Measurements from ENCODE around the gene HAT1. TPM values are rescaled to one million over a fixed set of nuclear protein-coding genes. Genes with fewer than 3 reads are reported as not detected.

The HAT1 gene
- polyA plus RNA-seq, 2 of the 4 experiments (the other 2 are of a cell fraction): 94.3 to 139 TPM

DNA sequence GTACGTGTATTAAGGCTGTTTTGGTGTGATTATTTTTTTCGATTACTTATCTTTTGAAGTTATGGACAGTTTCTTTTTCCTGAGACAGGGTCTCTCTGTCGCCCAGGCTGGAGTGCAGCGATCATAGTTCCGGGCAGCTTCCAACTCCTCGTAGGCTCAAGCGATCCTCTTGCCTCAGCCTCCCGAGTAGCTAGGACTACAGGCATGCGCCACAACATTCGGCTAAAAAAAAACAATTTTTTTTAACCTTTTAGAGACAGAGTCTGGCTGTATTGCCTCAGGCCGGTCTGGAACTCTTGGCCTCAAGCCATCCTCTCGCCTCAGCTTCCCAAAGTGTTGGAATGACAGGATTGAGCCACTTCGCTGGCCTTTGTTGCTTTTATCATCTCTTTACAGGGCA, 945 bp downstream of the HAT1 start:
- ChIA-PET POLR2A (interaction anchor here (0.6 to 1.7 kb wide), 3 partner anchors 9 to 180 kb away, joined by 3 to 5 read pairs (median 3); partner anchors contain the start of gene DLX2), CTCF (interaction anchor here (1.2 to 1.6 kb wide), 2 partner anchors 9 to 184 kb away, joined by 3 to 6 read pairs; no protein-coding TSS in a partner anchor)
- DNase-seq (ENCODE audit: low read depth in 1 of 2, low spot score in 1 of 2) (peak in 1 of 2 experiments; percentile 44), ATAC-seq (peak; percentile 49 to 61; a peak in 4 of 6 replicates), FAIRE-seq (no peak)
- Histone ChIP-seq H3K4me1 (peaks cover 21% of the 10 kb centered on the region), H3K4me3 (peak overlapping the region; percentile 49), H3K9me3 (no peaks in the 10 kb centered on the region), H3K4me2 (peak overlapping the region; percentile 92), H3K27ac (peak overlapping the region; percentile 72 to 85)
- TF ChIP-seq EP300 (IDR thresholded peaks at IDR 0.05): no peak
- no peak for TF ChIP-seq CBX2 (IDR thresholded peaks at IDR 0.05; ENCODE audit: borderline replicate concordance, low read depth)
- TF ChIP-seq, protein P1, sequence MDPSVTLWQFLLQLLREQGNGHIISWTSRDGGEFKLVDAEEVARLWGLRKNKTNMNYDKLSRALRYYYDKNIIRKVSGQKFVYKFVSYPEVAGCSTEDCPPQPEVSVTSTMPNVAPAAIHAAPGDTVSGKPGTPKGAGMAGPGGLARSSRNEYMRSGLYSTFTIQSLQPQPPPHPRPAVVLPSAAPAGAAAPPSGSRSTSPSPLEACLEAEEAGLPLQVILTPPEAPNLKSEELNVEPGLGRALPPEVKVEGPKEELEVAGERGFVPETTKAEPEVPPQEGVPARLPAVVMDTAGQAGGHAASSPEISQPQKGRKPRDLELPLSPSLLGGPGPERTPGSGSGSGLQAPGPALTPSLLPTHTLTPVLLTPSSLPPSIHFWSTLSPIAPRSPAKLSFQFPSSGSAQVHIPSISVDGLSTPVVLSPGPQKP (IDR thresholded peaks at IDR 0.05; ENCODE audit: low read depth, low read length): no peak
- TF ChIP-seq HOXA7 (CRISPR knock-in tag; IDR thresholded peaks at IDR 0.05): no peak
- TF ChIP-seq, protein P2, sequence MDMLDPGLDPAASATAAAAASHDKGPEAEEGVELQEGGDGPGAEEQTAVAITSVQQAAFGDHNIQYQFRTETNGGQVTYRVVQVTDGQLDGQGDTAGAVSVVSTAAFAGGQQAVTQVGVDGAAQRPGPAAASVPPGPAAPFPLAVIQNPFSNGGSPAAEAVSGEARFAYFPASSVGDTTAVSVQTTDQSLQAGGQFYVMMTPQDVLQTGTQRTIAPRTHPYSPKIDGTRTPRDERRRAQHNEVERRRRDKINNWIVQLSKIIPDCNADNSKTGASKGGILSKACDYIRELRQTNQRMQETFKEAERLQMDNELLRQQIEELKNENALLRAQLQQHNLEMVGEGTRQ (IDR thresholded peaks at IDR 0.05): no peak
- TF ChIP-seq FOSL2 (IDR thresholded peaks at IDR 0.05): no peak
- no peak for TF ChIP-seq FOSL2 (CRISPR knock-in tag; IDR thresholded peaks at IDR 0.05)
- TF ChIP-seq POLR2AphosphoS2 (conservative IDR thresholded peaks at IDR 0.05; ENCODE audit: low read length): no peak
- no peak for TF ChIP-seq GATA3 (IDR thresholded peaks at IDR 0.05; ENCODE audit: borderline replicate concordance)
- TF ChIP-seq RNF2 (IDR thresholded peaks at IDR 0.05; ENCODE audit: borderline replicate concordance, low read depth): no peak
- TF ChIP-seq, protein P3, sequence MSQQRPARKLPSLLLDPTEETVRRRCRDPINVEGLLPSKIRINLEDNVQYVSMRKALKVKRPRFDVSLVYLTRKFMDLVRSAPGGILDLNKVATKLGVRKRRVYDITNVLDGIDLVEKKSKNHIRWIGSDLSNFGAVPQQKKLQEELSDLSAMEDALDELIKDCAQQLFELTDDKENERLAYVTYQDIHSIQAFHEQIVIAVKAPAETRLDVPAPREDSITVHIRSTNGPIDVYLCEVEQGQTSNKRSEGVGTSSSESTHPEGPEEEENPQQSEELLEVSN (IDR thresholded peaks at IDR 0.05; ENCODE audit: borderline replicate concordance, low read depth): no peak
- TF ChIP-seq NR3C1 (IDR thresholded peaks at IDR 0.05): no peak
- TF ChIP-seq FOXS1 (CRISPR knock-in tag; IDR thresholded peaks at IDR 0.05): no peak
- no peak for TF ChIP-seq JUN (IDR thresholded peaks at IDR 0.05)
- TF ChIP-seq KDM5A (IDR thresholded peaks at IDR 0.05): no peak
- no peak for TF ChIP-seq CBX8 (IDR thresholded peaks at IDR 0.05)
- no peak for TF ChIP-seq HOXB5 (CRISPR knock-in tag; IDR thresholded peaks at IDR 0.05)
- 7% methylated on average over 13 of the region's 13 CpGs for WGBS (ENCODE audit: missing lambda C conversion rate)

DNA sequence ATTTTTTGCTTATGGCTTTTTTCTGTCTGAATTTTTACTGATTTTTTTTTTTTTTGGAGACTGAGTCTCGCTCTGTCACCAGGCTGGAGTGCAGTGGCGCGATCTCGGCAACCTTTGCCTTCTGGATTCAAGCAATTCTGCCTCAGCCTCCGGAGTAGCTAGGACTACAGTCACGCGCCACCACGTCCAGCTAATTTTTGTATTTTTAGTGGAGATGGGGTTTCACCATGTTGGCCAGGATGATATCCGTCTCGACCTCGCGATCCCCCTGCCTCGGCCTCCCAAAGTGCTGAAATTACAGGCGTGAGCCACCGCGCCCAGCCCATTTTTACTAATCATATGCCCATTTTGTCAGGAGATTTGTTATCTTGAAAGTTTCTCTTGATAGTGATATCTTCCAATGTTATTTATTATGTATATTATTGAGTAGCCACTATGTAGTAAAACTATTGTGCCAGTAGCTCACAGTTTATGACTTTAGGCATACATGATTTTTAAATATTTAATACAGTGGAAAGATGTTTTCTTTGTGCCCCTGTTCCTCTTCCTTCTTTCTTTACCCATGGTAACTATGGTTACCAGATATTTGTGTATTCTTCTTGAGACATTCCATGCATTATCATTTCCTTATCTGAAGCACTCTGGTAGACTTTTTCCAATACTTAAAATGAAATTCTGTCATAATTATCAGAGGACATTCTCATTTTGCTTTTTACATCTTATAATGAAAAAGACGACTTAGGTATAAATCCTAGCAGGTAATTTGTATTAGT, 2.1 kb downstream of the HAT1 start:
- DNase-seq (ENCODE audit: low read depth in 1 of 2, low spot score in 1 of 2) (peak in 1 of 2 experiments; percentile 21), ATAC-seq (no peak), FAIRE-seq (no peak)
- Histone ChIP-seq H3K4me1 (peaks cover 21% of the 10 kb centered on the region), H3K4me3 (no peak overlapping the region), H3K27ac (no peak overlapping the region), H3K9me3 (no peaks in the 10 kb centered on the region), H3K4me2 (peak overlapping the region; percentile 92)
- WGBS (ENCODE audit: missing lambda C conversion rate): 95% methylated on average over 17 of the region's 17 CpGs
- ChIA-PET CTCF (interaction anchor here (0.7 to 1.2 kb wide), 2 partner anchors 10 to 180 kb away, joined by 3 read pairs; no protein-coding TSS in a partner anchor), POLR2A (no interaction called here)
- TF ChIP-seq FOSL2 (IDR thresholded peaks at IDR 0.05) (no peak), FOSL2 (CRISPR knock-in tag; IDR thresholded peaks at IDR 0.05) (no peak), SREBF2 (IDR thresholded peaks at IDR 0.05) (no peak), FOSB (CRISPR knock-in tag; IDR thresholded peaks at IDR 0.05) (no peak), EP300 (IDR thresholded peaks at IDR 0.05) (no peak), ZFP36 (IDR thresholded peaks at IDR 0.05; ENCODE audit: borderline replicate concordance, partially characterized antibody) (no peak), ZSCAN20 (CRISPR knock-in tag; IDR thresholded peaks at IDR 0.05) (no peak), EHF (CRISPR knock-in tag; IDR thresholded peaks at IDR 0.05) (no peak), HOXB5 (CRISPR knock-in tag; IDR thresholded peaks at IDR 0.05) (no peak), MAZ (IDR thresholded peaks at IDR 0.05; ENCODE audit: borderline replicate concordance, low read depth, low read length) (no peak)
- TF ChIP-seq, protein P4, sequence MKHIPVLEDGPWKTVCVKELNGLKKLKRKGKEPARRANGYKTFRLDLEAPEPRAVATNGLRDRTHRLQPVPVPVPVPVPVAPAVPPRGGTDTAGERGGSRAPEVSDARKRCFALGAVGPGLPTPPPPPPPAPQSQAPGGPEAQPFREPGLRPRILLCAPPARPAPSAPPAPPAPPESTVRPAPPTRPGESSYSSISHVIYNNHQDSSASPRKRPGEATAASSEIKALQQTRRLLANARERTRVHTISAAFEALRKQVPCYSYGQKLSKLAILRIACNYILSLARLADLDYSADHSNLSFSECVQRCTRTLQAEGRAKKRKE (CRISPR knock-in tag; IDR thresholded peaks at IDR 0.05; ENCODE audit: low read depth): no peak

Measured in A549 (cell line).